ENCODE results near the gene SPAAR.
A peak's percentile ranks its signal among the peaks of the same experiment; 100 is the strongest.

Gene SPAAR

GRCh38 chr9:35905912-35906679 is 3.2 kb upstream of the SPAAR start, which contains the start of gene HRCT1:
TSS of gene HRCT1 (plus strand) at chr9:35906202. CDS start at chr9:35906288, 86 bp downstream.
- no peaks in the 10 kb centered on the region for H3K36me3 ChIP-seq (ENCODE audit: control insufficient read depth, insufficient read depth, low read length)
- H3K4me3 ChIP-seq (ENCODE audit: low read depth, low read length): no peak within 1 kb of the TSS
- no peaks in the 10 kb centered on the region for H3K9me3 ChIP-seq (ENCODE audit: control insufficient read depth, low read length)
- no peaks in the 10 kb centered on the region for H3K27me3 ChIP-seq (ENCODE audit: control insufficient read depth, insufficient read depth, low read length)
- H3K79me2 ChIP-seq: no peaks in the 10 kb centered on the region
- H3K9ac ChIP-seq: no peak within 1 kb of the TSS
- peaks cover 7% of the 10 kb centered on the region for H3K4me1 ChIP-seq
- TF ChIP-seq, protein P1, sequence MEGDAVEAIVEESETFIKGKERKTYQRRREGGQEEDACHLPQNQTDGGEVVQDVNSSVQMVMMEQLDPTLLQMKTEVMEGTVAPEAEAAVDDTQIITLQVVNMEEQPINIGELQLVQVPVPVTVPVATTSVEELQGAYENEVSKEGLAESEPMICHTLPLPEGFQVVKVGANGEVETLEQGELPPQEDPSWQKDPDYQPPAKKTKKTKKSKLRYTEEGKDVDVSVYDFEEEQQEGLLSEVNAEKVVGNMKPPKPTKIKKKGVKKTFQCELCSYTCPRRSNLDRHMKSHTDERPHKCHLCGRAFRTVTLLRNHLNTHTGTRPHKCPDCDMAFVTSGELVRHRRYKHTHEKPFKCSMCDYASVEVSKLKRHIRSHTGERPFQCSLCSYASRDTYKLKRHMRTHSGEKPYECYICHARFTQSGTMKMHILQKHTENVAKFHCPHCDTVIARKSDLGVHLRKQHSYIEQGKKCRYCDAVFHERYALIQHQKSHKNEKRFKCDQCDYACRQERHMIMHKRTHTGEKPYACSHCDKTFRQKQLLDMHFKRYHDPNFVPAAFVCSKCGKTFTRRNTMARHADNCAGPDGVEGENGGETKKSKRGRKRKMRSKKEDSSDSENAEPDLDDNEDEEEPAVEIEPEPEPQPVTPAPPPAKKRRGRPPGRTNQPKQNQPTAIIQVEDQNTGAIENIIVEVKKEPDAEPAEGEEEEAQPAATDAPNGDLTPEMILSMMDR (IDR thresholded peaks at IDR 0.05): no peak
- peak within 1 kb of the TSS; percentile 53 for H2AFZ ChIP-seq
- no peak within 1 kb of the TSS for H3K4me2 ChIP-seq (ENCODE audit: low read length)
- peak within 1 kb of the TSS; percentile 76 for H3K27ac ChIP-seq

DNA sequence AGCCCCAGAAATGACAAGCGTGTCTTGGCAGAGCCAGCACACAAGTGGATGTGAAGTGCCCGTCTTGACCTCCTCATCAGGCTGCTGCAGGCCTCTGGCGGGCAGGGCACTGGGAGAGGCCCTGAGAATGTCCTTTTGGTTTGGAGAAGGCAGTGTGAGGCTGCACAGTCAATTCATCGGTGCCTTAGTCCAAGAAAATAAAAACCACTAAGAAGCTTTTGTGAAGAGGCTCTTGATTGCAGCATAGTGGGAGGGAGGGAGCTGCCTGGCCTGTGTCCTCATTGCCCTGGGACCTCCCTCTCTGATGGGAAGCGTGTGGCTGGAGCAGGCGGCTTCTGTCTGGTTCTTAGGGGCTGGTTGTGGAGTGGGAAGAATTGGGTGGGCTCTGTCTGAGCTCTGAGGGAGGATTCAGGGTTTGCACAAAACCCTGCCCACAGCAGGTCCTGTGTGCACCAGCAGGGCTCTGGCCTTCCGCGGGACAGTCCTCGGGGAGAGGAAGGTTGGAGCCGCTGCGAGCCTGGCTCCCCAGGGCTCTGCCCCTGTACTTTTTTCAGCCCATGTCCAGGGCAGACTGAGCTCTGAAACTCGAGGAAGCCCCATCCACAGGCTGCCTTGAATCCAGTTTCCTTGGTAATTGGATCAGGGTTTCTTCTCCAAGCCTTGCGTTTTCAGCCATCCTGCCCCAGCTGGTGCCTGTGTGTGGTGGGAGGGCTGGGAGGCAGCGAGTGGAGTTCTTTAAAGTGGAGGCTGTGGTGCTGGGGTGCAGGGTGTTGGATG is 2.2 kb upstream of the SPAAR start:
- no peaks in the 10 kb centered on the region for H3K36me3 ChIP-seq (ENCODE audit: control insufficient read depth, insufficient read depth, low read length)
- H3K4me3 ChIP-seq (ENCODE audit: low read depth, low read length): no peak overlapping the region
- no peaks in the 10 kb centered on the region for H3K9me3 ChIP-seq (ENCODE audit: control insufficient read depth, low read length)
- H3K4me1 ChIP-seq: peaks cover 7% of the 10 kb centered on the region
- no peaks in the 10 kb centered on the region for H3K27me3 ChIP-seq (ENCODE audit: control insufficient read depth, insufficient read depth, low read length)
- H3K4me2 ChIP-seq (ENCODE audit: low read length): no peak overlapping the region
- no peaks in the 10 kb centered on the region for H3K79me2 ChIP-seq
- H3K9ac ChIP-seq: no peak overlapping the region
- peak overlapping the region; percentile 76 for H3K27ac ChIP-seq
- H2AFZ ChIP-seq: no peak overlapping the region
- TF ChIP-seq, protein P1 (IDR thresholded peaks at IDR 0.05): no peak

- H3K4me1 ChIP-seq: peaks cover 7% of the 10 kb centered on the region
Observed at GRCh38 chr9:35907711-35908503, 1.4 kb upstream of the SPAAR start.

GRCh38 chr9:35908504-35909125 is 675 bp upstream of the SPAAR start:
- H3K79me2 ChIP-seq: no peaks in the 10 kb centered on the region
- H2AFZ ChIP-seq: no peak overlapping the region
- H3K4me3 ChIP-seq (ENCODE audit: low read depth, low read length): no peak overlapping the region

More at GRCh38 chr9:35907711-35908503, 1.4 kb upstream of the SPAAR start:
- H3K36me3 ChIP-seq (ENCODE audit: control insufficient read depth, insufficient read depth, low read length): no peaks in the 10 kb centered on the region
- H2AFZ ChIP-seq: no peak overlapping the region
- TF ChIP-seq, protein P1 (IDR thresholded peaks at IDR 0.05): no peak
- H3K27ac ChIP-seq: peak overlapping the region; percentile 76
- H3K27me3 ChIP-seq (ENCODE audit: control insufficient read depth, insufficient read depth, low read length): no peaks in the 10 kb centered on the region
- no peak overlapping the region for H3K9ac ChIP-seq
- no peak overlapping the region for H3K4me2 ChIP-seq (ENCODE audit: low read length)
- H3K9me3 ChIP-seq (ENCODE audit: control insufficient read depth, low read length): no peaks in the 10 kb centered on the region
- H3K4me3 ChIP-seq (ENCODE audit: low read depth, low read length): no peak overlapping the region
- no peaks in the 10 kb centered on the region for H3K79me2 ChIP-seq

More at GRCh38 chr9:35908504-35909125, 675 bp upstream of the SPAAR start:
- no peaks in the 10 kb centered on the region for H3K36me3 ChIP-seq (ENCODE audit: control insufficient read depth, insufficient read depth, low read length)
- TF ChIP-seq, protein P1 (IDR thresholded peaks at IDR 0.05): no peak
- no peaks in the 10 kb centered on the region for H3K27me3 ChIP-seq (ENCODE audit: control insufficient read depth, insufficient read depth, low read length)
- H3K9ac ChIP-seq: no peak overlapping the region
- peaks cover 7% of the 10 kb centered on the region for H3K4me1 ChIP-seq
- H3K27ac ChIP-seq: peak overlapping the region; percentile 76
- H3K9me3 ChIP-seq (ENCODE audit: control insufficient read depth, low read length): no peaks in the 10 kb centered on the region
- no peak overlapping the region for H3K4me2 ChIP-seq (ENCODE audit: low read length)
